NB4 (cell line): ENCODE results near the gene S100A9.

Source experiments
- MYC ChIP-seq: IDR thresholded peaks from 2 replicates; pipeline ENCODE4 v1.6.1; 2011; ENCODE audit warnings: low read depth, low read length
- POLR2A ChIP-seq: IDR thresholded peaks from 2 replicates; pipeline ENCODE4 v1.6.1; 2011; ENCODE audit warnings: mild to moderate bottlenecking; ENCODE audit not compliant: insufficient read length; ENCODE audit errors: extremely low read depth
- TF ChIP-seq, protein P1 (sequence below): IDR thresholded peaks from one replicate; pipeline ENCODE4 v1.5.1; 2012; ENCODE audit warnings: low read depth, low read length
- TF ChIP-seq, protein P2 (sequence below): IDR thresholded peaks from 2 replicates; pipeline ENCODE4 v1.6.1; 2011; ENCODE audit warnings: low read depth, low read length

DNA sequence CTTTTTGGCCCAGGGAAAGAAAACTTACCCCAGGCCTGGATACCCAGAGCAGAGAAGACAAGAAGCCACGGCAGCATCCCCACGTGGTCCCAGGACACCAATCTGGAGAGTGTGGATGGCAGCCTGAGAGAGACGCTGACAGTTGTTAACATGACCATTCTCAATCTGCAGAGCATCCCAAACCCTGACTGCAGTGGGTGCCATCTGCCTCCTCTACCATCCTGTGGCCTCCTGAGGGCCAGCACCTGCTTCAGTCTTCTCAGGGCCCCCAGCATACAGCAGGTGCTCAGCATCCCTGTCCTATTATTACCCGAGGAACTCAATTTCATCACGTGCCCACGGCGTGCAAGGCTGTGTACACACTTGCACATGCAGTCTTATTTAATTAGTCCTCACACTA, 9.8 kb upstream of the S100A9 start:
- TF ChIP-seq POLR2A (no peak), MYC (no peak)
- TF ChIP-seq, protein P1, sequence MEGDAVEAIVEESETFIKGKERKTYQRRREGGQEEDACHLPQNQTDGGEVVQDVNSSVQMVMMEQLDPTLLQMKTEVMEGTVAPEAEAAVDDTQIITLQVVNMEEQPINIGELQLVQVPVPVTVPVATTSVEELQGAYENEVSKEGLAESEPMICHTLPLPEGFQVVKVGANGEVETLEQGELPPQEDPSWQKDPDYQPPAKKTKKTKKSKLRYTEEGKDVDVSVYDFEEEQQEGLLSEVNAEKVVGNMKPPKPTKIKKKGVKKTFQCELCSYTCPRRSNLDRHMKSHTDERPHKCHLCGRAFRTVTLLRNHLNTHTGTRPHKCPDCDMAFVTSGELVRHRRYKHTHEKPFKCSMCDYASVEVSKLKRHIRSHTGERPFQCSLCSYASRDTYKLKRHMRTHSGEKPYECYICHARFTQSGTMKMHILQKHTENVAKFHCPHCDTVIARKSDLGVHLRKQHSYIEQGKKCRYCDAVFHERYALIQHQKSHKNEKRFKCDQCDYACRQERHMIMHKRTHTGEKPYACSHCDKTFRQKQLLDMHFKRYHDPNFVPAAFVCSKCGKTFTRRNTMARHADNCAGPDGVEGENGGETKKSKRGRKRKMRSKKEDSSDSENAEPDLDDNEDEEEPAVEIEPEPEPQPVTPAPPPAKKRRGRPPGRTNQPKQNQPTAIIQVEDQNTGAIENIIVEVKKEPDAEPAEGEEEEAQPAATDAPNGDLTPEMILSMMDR, result no peak
- TF ChIP-seq, protein P2, sequence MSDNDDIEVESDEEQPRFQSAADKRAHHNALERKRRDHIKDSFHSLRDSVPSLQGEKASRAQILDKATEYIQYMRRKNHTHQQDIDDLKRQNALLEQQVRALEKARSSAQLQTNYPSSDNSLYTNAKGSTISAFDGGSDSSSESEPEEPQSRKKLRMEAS, result no peak
